Measurements from ENCODE around the gene HSD17B3. TPM values are rescaled to one million over a fixed set of nuclear protein-coding genes. Genes with fewer than 3 reads are reported as not detected.

The HSD17B3 gene
- total and polyA plus RNA-seq, 2 donors (not counting 3 experiments of a cell fraction or from before 2014, with no cell fraction given): 0.46 TPM; not detected in 1

DNA sequence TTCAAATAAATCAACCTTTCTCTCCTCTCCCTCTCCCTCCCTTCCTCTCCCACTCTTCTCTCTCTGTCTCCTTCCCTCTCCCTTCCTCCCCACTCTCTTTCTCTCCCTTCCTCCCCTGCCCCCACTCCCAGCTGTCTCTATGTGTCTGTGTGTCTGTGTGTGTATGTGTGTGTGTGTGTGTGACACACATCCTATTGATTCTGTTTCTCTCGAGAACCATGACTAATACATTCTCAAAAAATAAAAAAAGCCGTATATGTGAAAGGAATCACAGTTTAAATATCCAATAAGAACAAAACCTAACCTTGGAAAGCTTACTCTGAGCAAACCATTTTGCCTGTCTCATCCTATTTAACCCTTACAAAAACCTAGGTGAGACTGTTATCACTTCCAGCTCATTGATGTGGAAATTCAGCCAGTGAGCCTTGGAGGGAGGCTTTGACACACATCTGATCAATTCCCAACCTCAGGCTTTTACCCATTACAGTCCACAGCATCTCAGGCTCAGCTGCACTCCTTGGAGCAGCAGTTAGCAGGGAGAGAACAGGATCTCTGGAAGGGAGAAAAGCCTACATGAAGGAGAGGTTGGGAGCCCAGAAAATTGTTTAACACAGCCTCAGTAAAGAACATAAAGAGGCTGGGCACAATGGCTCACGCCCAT, 8.3 kb downstream of the HSD17B3 start:
- H3K27me3 ChIP-seq (ENCODE audit: control insufficient read depth in 2 of 2, insufficient read depth in 2 of 2, low read length in 2 of 2): no peaks in the 10 kb centered on the region
- FAIRE-seq (no peak), DNase-seq (ENCODE audit: low read depth, low spot score) (peak; percentile 36)
- H3K9me1 ChIP-seq (replicated peaks; ENCODE audit: control insufficient read depth, extremely low read depth, insufficient read depth, low read length): no peaks in the 10 kb centered on the region
- dilution Hi-C loops (cut with MboI; ENCODE audit: extremely low pct_ligation_motif_present, low sequenced_read_pairs) (no loop called here), intact Hi-C loops (cut with micrococcal nuclease) (no loop called here)
- H3K36me3 ChIP-seq (ENCODE audit: control insufficient read depth in 2 of 2, extremely low read depth in 1 of 2, insufficient read depth in 2 of 2, low read length in 2 of 2): no peaks in the 10 kb centered on the region
- no peaks in the 10 kb centered on the region for H3K9me3 ChIP-seq (replicated peaks; ENCODE audit: control insufficient read depth, insufficient read depth, low read length)
- H3K9ac ChIP-seq (replicated peaks; ENCODE audit: extremely low read depth, insufficient read depth, low read length): no peak overlapping the region
- ChIA-PET POLR2A (no interaction called here), CTCF (interaction anchor here (1.0 to 1.8 kb wide), 3 partner anchors 11 to 35 kb away, joined by 3 to 5 read pairs (median 3); no protein-coding TSS in a partner anchor)
- H3K27ac ChIP-seq (ENCODE audit: insufficient read depth, low read depth, low read length): no peak overlapping the region
- no TSS peak for BruUV-seq (replicated peaks)
- H3K4me2 ChIP-seq (ENCODE audit: insufficient read depth, low read length): no peak overlapping the region
- no peak overlapping the region for H3K4me3 ChIP-seq (replicated peaks in 1 of 3; ENCODE audit: insufficient read depth in 1 of 3, low read depth in 1 of 3, low read length in 3 of 3)
- no peak overlapping the region for H2AFZ ChIP-seq (ENCODE audit: low read depth, low read length)
- H4K20me1 ChIP-seq (replicated peaks; ENCODE audit: control insufficient read depth, extremely low read depth, insufficient read depth, low read length): no peaks in the 10 kb centered on the region
- H3K79me2 ChIP-seq (ENCODE audit: control insufficient read depth, insufficient read depth, low read length): no peaks in the 10 kb centered on the region
- TF ChIP-seq GATA2 (IDR thresholded peaks at IDR 0.05; ENCODE audit: insufficient read depth, insufficient read length, low read depth, low read length) (no peak), POLR2A (IDR thresholded peaks at IDR 0.05; ENCODE audit: low read depth, low read length) (no peak), JUN (IDR thresholded peaks at IDR 0.05; ENCODE audit: borderline replicate concordance, insufficient read depth, insufficient read length, low read depth) (no peak), FOS (IDR thresholded peaks at IDR 0.05; ENCODE audit: borderline replicate concordance, insufficient read depth, low read length) (no peak)
- peaks cover 3% of the 10 kb centered on the region for H3K4me1 ChIP-seq (ENCODE audit: control insufficient read depth, extremely low read depth, insufficient read depth, low read length)

DNA sequence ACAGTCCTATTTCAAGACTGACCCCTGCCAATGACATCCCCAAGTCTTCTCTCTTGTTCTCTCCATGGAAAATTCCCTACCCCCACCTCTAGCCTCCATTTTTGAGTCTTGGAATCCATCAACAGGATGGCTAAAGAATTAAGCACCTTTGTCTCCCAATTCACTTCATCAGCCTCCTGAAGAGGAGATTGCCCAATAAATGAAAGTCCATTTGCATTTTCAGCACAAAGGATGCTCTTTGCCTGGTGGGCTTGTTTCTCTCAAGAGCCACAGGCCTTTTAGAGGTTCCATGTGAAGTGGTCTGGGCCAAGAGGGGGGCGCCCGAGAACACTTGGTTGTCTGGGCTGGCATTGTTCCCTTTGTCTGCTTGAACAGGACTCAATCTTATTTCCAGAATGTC, 12.6 kb downstream of the HSD17B3 start:
- H2AFZ ChIP-seq (ENCODE audit: low read depth, low read length): no peak overlapping the region
- dilution Hi-C loops (cut with MboI; ENCODE audit: extremely low pct_ligation_motif_present, low sequenced_read_pairs): no loop called here
- POLR2A ChIA-PET: no interaction called here

More for the DNA sequence above, 12.6 kb downstream of the HSD17B3 start:
- CTCF ChIA-PET: no interaction called here
- Histone ChIP-seq H3K36me3 (ENCODE audit: control insufficient read depth in 2 of 2, extremely low read depth in 1 of 2, insufficient read depth in 2 of 2, low read length in 2 of 2) (no peaks in the 10 kb centered on the region), H3K27me3 (ENCODE audit: control insufficient read depth in 2 of 2, insufficient read depth in 2 of 2, low read length in 2 of 2) (no peaks in the 10 kb centered on the region), H3K4me3 (replicated peaks in 1 of 3; ENCODE audit: insufficient read depth in 1 of 3, low read depth in 1 of 3, low read length in 3 of 3) (no peak overlapping the region), H3K9me1 (replicated peaks; ENCODE audit: control insufficient read depth, extremely low read depth, insufficient read depth, low read length) (no peaks in the 10 kb centered on the region), H3K4me2 (ENCODE audit: insufficient read depth, low read length) (no peak overlapping the region), H3K9me3 (replicated peaks; ENCODE audit: control insufficient read depth, insufficient read depth, low read length) (no peaks in the 10 kb centered on the region), H3K27ac (ENCODE audit: insufficient read depth, low read depth, low read length) (no peak overlapping the region), H4K20me1 (replicated peaks; ENCODE audit: control insufficient read depth, extremely low read depth, insufficient read depth, low read length) (no peaks in the 10 kb centered on the region), H3K4me1 (ENCODE audit: control insufficient read depth, extremely low read depth, insufficient read depth, low read length) (peaks cover 3% of the 10 kb centered on the region), H3K79me2 (ENCODE audit: control insufficient read depth, insufficient read depth, low read length) (no peaks in the 10 kb centered on the region), H3K9ac (replicated peaks; ENCODE audit: extremely low read depth, insufficient read depth, low read length) (no peak overlapping the region)
- no peak for TF ChIP-seq MYC (IDR thresholded peaks at IDR 0.05; ENCODE audit: low read depth, low read length)
- TF ChIP-seq FOS (IDR thresholded peaks at IDR 0.05; ENCODE audit: borderline replicate concordance, insufficient read depth, low read length): no peak
- TF ChIP-seq JUN (IDR thresholded peaks at IDR 0.05; ENCODE audit: borderline replicate concordance, insufficient read depth, insufficient read length, low read depth): no peak
- TF ChIP-seq, protein P1, sequence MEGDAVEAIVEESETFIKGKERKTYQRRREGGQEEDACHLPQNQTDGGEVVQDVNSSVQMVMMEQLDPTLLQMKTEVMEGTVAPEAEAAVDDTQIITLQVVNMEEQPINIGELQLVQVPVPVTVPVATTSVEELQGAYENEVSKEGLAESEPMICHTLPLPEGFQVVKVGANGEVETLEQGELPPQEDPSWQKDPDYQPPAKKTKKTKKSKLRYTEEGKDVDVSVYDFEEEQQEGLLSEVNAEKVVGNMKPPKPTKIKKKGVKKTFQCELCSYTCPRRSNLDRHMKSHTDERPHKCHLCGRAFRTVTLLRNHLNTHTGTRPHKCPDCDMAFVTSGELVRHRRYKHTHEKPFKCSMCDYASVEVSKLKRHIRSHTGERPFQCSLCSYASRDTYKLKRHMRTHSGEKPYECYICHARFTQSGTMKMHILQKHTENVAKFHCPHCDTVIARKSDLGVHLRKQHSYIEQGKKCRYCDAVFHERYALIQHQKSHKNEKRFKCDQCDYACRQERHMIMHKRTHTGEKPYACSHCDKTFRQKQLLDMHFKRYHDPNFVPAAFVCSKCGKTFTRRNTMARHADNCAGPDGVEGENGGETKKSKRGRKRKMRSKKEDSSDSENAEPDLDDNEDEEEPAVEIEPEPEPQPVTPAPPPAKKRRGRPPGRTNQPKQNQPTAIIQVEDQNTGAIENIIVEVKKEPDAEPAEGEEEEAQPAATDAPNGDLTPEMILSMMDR (IDR thresholded peaks at IDR 0.05; ENCODE audit: extremely low read depth in 1 of 2, insufficient read depth in 1 of 2, low read depth in 1 of 2, low read length in 2 of 2): no peak
- no peak for TF ChIP-seq EZH2 (IDR thresholded peaks at IDR 0.05; ENCODE audit: borderline replicate concordance, low read depth, low read length, severe bottlenecking)
- TF ChIP-seq GATA2 (IDR thresholded peaks at IDR 0.05; ENCODE audit: insufficient read depth, insufficient read length, low read depth, low read length): no peak
- TF ChIP-seq POLR2A (IDR thresholded peaks at IDR 0.05; ENCODE audit: low read depth, low read length): no peak
- no peak for TF ChIP-seq POLR2AphosphoS5 (IDR thresholded peaks at IDR 0.05; ENCODE audit: insufficient read depth, low read depth, low read length)
- TF ChIP-seq, protein P2, sequence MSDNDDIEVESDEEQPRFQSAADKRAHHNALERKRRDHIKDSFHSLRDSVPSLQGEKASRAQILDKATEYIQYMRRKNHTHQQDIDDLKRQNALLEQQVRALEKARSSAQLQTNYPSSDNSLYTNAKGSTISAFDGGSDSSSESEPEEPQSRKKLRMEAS (IDR thresholded peaks at IDR 0.05; ENCODE audit: insufficient read depth, insufficient read length): no peak
- BruUV-seq (replicated peaks): no TSS peak
- no peak for FAIRE-seq
- intact Hi-C loops (cut with micrococcal nuclease): no loop called here
- no peak for DNase-seq (ENCODE audit: low read depth, low spot score)

Measured in endothelial cell of umbilical vein (primary cell).